ENCODE data around the gene FBN1. TPM values are rescaled to one million over a fixed set of nuclear protein-coding genes. Genes with fewer than 3 reads are reported as not detected.

FBN1 gene
- total and polyA plus RNA-seq, 2 donors (not counting 3 experiments of a cell fraction or from before 2014, with no cell fraction given) = 107 to 111 TPM

GRCh38 chr15:48507416-48508065 is 138.0 kb downstream of the FBN1 start:
- Histone ChIP-seq H2AFZ (ENCODE audit: low read depth, low read length) (no peak overlapping the region), H3K4me1 (ENCODE audit: control insufficient read depth, extremely low read depth, insufficient read depth, low read length) (peaks cover 5% of the 10 kb centered on the region), H3K9me1 (replicated peaks; ENCODE audit: control insufficient read depth, extremely low read depth, insufficient read depth, low read length) (no peaks in the 10 kb centered on the region), H3K4me2 (ENCODE audit: insufficient read depth, low read length) (no peak overlapping the region), H3K27me3 (ENCODE audit: control insufficient read depth in 2 of 2, insufficient read depth in 2 of 2, low read length in 2 of 2) (no peaks in the 10 kb centered on the region), H3K79me2 (ENCODE audit: control insufficient read depth, insufficient read depth, low read length) (no peaks in the 10 kb centered on the region), H3K9ac (replicated peaks; ENCODE audit: extremely low read depth, insufficient read depth, low read length) (no peak overlapping the region), H3K27ac (ENCODE audit: insufficient read depth, low read depth, low read length) (no peak overlapping the region), H3K9me3 (replicated peaks; ENCODE audit: control insufficient read depth, insufficient read depth, low read length) (no peaks in the 10 kb centered on the region), H3K36me3 (ENCODE audit: control insufficient read depth in 2 of 2, extremely low read depth in 1 of 2, insufficient read depth in 2 of 2, low read length in 2 of 2) (peaks cover 7 to 12% of the 10 kb centered on the region in 2 experiments), H3K4me3 (replicated peaks in 1 of 3; ENCODE audit: insufficient read depth in 1 of 3, low read depth in 1 of 3, low read length in 3 of 3) (no peak overlapping the region), H4K20me1 (replicated peaks; ENCODE audit: control insufficient read depth, extremely low read depth, insufficient read depth, low read length) (no peaks in the 10 kb centered on the region)
- BruUV-seq (replicated peaks) = no TSS peak
- FAIRE-seq (peak; percentile 75), DNase-seq (ENCODE audit: low read depth, low spot score) (peak; percentile 77)
- ChIA-PET CTCF (interaction anchor here (0.5 to 2.6 kb wide), 45 partner anchors 10 to 1638 kb away, joined by 3 to 24 read pairs (median 3); no protein-coding TSS in a partner anchor), POLR2A (no interaction called here)
- intact Hi-C loops (cut with micrococcal nuclease) (loop anchor here (1.0 to 5.0 kb wide), 3 partner anchors 85 to 150 kb away; no protein-coding TSS in a partner anchor), dilution Hi-C loops (cut with MboI; ENCODE audit: extremely low pct_ligation_motif_present, low sequenced_read_pairs) (no loop called here)
- TF ChIP-seq JUN (IDR thresholded peaks at IDR 0.05; ENCODE audit: borderline replicate concordance, insufficient read depth, insufficient read length, low read depth) = no peak
- no peak for TF ChIP-seq POLR2A (IDR thresholded peaks at IDR 0.05; ENCODE audit: low read depth, low read length)
- TF ChIP-seq MYC (IDR thresholded peaks at IDR 0.05; ENCODE audit: low read depth, low read length) = no peak
- TF ChIP-seq POLR2AphosphoS5 (IDR thresholded peaks at IDR 0.05; ENCODE audit: insufficient read depth, low read depth, low read length) = no peak
- TF ChIP-seq, protein P1, sequence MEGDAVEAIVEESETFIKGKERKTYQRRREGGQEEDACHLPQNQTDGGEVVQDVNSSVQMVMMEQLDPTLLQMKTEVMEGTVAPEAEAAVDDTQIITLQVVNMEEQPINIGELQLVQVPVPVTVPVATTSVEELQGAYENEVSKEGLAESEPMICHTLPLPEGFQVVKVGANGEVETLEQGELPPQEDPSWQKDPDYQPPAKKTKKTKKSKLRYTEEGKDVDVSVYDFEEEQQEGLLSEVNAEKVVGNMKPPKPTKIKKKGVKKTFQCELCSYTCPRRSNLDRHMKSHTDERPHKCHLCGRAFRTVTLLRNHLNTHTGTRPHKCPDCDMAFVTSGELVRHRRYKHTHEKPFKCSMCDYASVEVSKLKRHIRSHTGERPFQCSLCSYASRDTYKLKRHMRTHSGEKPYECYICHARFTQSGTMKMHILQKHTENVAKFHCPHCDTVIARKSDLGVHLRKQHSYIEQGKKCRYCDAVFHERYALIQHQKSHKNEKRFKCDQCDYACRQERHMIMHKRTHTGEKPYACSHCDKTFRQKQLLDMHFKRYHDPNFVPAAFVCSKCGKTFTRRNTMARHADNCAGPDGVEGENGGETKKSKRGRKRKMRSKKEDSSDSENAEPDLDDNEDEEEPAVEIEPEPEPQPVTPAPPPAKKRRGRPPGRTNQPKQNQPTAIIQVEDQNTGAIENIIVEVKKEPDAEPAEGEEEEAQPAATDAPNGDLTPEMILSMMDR (IDR thresholded peaks at IDR 0.05; ENCODE audit: extremely low read depth in 1 of 2, insufficient read depth in 1 of 2, low read depth in 1 of 2, low read length in 2 of 2) = peak; percentile 65 to 73

DNA sequence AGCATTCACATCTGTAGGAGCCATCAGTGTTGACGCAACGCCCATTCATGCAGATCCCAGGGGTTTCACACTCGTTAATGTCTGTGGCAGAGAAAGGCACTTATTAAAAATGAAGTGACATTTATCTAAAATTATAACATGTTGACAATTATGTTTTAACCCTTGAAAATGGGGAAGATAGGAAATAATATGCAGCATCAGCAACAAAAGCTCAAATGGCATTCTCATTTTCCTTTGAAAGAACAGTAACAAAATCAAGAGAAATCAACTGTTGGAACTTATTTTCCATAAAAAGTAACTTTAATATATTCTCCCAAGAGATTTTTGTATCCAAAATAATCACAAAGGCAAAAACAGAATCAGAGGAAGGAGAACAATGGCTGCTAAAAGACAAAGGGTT is 140.4 kb downstream of the FBN1 start:
- dilution Hi-C loops (cut with MboI; ENCODE audit: extremely low pct_ligation_motif_present, low sequenced_read_pairs) = no loop called here
- DNase-seq (ENCODE audit: low read depth, low spot score) (no peak), FAIRE-seq (no peak)
- H3K4me1 ChIP-seq (ENCODE audit: control insufficient read depth, extremely low read depth, insufficient read depth, low read length) = peaks cover 2% of the 10 kb centered on the region
- intact Hi-C loops (cut with micrococcal nuclease) = loop anchor here (5.0 kb wide), 2 partner anchors 87 to 148 kb away; no protein-coding TSS in a partner anchor
- ChIA-PET POLR2A (no interaction called here), CTCF (no interaction called here)
- no TSS peak for BruUV-seq (replicated peaks)
- TF ChIP-seq GATA2 (IDR thresholded peaks at IDR 0.05; ENCODE audit: insufficient read depth, insufficient read length, low read depth, low read length) (no peak), POLR2AphosphoS5 (IDR thresholded peaks at IDR 0.05; ENCODE audit: insufficient read depth, low read depth, low read length) (no peak), MYC (IDR thresholded peaks at IDR 0.05; ENCODE audit: low read depth, low read length) (no peak), EZH2 (IDR thresholded peaks at IDR 0.05; ENCODE audit: borderline replicate concordance, low read depth, low read length, severe bottlenecking) (no peak), POLR2A (IDR thresholded peaks at IDR 0.05; ENCODE audit: low read depth, low read length) (no peak), JUN (IDR thresholded peaks at IDR 0.05; ENCODE audit: borderline replicate concordance, insufficient read depth, insufficient read length, low read depth) (no peak), FOS (IDR thresholded peaks at IDR 0.05; ENCODE audit: borderline replicate concordance, insufficient read depth, low read length) (no peak)
- TF ChIP-seq, protein P1 (IDR thresholded peaks at IDR 0.05; ENCODE audit: extremely low read depth in 1 of 2, insufficient read depth in 1 of 2, low read depth in 1 of 2, low read length in 2 of 2) = no peak
- TF ChIP-seq, protein P2, sequence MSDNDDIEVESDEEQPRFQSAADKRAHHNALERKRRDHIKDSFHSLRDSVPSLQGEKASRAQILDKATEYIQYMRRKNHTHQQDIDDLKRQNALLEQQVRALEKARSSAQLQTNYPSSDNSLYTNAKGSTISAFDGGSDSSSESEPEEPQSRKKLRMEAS (IDR thresholded peaks at IDR 0.05; ENCODE audit: insufficient read depth, insufficient read length) = no peak
- no peak overlapping the region for H3K9ac ChIP-seq (replicated peaks; ENCODE audit: extremely low read depth, insufficient read depth, low read length)
- H4K20me1 ChIP-seq (replicated peaks; ENCODE audit: control insufficient read depth, extremely low read depth, insufficient read depth, low read length) = no peaks in the 10 kb centered on the region
- H3K79me2 ChIP-seq (ENCODE audit: control insufficient read depth, insufficient read depth, low read length) = no peaks in the 10 kb centered on the region
- no peaks in the 10 kb centered on the region for H3K27me3 ChIP-seq (ENCODE audit: control insufficient read depth in 2 of 2, insufficient read depth in 2 of 2, low read length in 2 of 2)
- no peak overlapping the region for H3K4me3 ChIP-seq (replicated peaks in 1 of 3; ENCODE audit: insufficient read depth in 1 of 3, low read depth in 1 of 3, low read length in 3 of 3)
- no peaks in the 10 kb centered on the region for H3K9me1 ChIP-seq (replicated peaks; ENCODE audit: control insufficient read depth, extremely low read depth, insufficient read depth, low read length)
- peaks cover 5 to 18% of the 10 kb centered on the region in 2 experiments for H3K36me3 ChIP-seq (ENCODE audit: control insufficient read depth in 2 of 2, extremely low read depth in 1 of 2, insufficient read depth in 2 of 2, low read length in 2 of 2)
- no peak overlapping the region for H2AFZ ChIP-seq (ENCODE audit: low read depth, low read length)
- H3K27ac ChIP-seq (ENCODE audit: insufficient read depth, low read depth, low read length) = no peak overlapping the region
- no peaks in the 10 kb centered on the region for H3K9me3 ChIP-seq (replicated peaks; ENCODE audit: control insufficient read depth, insufficient read depth, low read length)
- no peak overlapping the region for H3K4me2 ChIP-seq (ENCODE audit: insufficient read depth, low read length)

All from endothelial cell of umbilical vein (primary cell).